NCI-H748 (cell line): ENCODE data around the gene GCC1.
A peak's percentile ranks its signal among the peaks of the same experiment; 100 is the strongest.

ENCODE experiments used
- DNase-seq: peaks from one replicate; lab custom pipeline; 2025; ENCODE audit not compliant: unreplicated experiment; lab: John Stamatoyannopoulos, UW

The GCC1 gene, protein sequence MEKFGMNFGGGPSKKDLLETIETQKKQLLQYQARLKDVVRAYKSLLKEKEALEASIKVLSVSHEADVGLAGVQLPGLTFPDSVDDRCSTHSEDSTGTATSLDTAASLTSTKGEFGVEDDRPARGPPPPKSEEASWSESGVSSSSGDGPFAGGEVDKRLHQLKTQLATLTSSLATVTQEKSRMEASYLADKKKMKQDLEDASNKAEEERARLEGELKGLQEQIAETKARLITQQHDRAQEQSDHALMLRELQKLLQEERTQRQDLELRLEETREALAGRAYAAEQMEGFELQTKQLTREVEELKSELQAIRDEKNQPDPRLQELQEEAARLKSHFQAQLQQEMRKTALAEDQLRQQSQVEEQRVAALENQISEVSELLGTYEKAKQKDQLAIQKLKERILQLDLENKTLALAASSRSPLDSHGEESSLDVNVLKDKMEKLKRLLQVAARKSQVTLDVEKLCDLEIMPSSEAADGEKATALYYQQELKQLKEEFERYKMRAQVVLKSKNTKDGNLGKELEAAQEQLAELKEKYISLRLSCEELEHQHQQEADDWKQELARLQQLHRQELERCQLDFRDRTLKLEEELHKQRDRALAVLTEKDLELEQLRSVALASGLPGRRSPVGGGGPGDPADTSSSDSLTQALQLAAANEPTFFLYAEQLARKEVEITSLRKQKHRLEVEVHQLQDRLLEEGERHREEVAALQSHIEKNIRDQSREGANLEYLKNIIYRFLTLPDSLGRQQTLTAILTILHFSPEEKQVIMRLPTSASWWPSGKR

DNA sequence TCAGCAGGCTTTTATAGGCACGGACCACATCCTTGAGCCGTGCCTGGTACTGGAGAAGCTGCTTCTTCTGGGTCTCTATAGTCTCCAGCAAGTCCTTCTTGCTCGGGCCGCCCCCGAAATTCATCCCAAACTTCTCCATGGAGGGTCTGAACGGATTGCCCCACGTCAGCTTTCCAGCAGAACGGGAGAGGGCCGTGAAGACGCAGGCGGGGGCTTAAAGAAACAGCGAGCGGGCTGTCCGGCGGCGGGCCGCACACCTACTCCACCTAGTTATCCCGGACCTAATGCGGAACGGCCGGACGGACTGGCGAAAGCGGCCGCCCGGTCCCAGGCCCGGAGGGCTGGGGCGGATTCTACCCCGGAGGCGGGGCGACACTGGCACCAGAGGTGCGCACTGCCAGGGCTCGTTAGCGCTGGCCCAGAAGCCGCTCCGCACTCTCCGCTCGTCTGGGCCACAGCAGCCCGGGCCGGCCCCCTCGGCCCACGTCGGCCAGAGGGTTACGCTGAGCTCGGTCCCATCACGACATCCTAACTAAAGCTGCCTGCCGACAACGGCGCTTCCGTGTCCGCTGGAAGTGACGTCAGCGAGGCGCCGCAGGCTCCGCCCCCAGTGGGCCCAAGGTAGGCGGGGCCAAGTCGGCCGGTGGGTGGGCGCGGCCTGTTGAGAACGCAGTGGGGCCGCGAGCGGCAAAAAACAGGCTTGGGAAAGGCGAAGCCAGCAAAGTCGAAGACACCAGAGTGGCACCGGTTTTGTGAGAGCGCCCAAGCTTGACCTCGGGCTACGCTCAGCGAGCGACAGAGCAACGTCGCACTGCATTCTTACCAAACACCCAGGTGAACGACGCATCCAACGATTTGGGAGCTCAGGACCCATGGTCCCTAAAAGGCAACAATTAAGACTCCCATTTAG, at the start of gene GCC1:
GCC1 (minus strand) TSS at position 553 of the 910 bp plus-strand sequence; CDS start at position 139, 414 bp downstream.
- peak; percentile 89 for DNase-seq

DNA sequence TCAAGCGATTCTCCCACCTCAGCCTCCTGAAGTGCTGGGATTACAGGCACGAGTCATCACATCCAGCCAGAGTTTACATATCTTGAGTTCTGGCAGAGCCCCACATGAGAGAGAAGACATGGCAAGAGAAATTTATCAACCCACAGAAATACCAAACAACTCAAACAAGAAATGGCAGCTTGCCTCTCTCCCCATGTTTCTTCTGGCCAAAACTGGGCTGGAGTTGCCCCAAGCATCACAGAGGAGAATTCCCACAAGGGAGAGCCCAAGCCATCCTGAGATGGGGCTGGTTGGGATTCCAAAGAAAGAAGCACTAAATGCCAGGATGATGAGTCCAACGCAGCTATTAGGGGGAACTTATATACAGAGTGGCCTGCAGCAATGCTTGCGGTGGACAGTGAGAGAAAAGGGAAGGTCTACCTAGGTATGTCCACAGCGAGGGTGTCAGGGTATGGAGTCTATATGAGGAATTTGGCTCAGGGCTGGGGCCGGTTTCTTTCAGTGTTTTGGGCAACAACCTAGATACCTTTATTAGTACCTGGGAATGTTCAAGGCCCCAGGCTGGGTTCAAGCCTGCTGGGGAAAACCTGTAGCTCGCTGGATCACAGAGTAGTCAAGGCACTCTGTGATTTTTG, 47.0 kb upstream of the GCC1 start:
- no peak for DNase-seq

DNA sequence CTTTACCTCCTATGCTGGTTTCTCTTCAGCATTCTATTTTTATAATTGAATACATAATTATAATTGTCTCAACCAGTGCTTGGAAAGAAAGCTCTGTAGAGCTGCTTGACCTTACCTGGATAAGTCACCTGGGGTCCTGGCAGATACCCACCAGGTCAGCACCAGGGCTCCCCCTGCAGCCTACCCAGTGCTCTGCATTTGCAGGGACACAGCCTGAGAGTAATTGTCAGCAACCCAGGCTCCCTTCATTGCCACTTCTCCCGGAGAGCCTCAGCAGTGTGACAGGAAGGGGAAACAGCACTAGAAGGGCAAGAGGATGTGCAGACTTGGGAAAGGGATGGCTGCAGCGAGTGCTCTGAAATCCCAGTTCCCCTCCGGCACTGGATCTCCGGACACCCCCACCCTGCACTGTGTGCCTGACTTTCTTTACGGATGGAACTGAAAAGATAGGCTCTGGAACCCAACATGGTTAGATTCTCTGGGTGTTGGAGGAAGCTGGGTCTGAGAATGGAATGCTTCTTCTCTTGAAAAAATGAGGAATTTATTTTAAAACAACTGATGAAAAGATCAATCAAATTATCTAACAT, 44.0 kb upstream of the GCC1 start:
- peak; percentile 53 for DNase-seq

DNA sequence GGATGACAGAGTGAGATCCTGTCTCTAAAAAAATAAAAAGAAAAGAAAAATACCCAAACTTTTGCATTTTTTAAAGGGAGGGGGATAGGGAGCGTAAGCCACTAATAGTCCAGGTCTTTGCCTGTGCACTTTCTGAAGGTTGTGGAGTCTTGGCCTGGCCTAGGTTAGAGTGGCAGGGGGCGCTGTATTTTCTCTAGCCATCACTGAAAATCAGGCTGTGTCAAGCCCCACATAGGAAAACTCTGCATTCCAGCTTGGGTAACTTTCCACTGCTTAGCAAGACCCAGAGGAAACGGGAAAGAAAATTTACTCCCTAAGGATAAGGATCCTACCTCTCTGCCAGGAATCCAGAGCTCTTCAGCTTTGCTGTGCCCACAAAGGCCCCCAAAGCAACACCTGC, 43.0 kb upstream of the GCC1 start:
- DNase-seq, result no peak

DNA sequence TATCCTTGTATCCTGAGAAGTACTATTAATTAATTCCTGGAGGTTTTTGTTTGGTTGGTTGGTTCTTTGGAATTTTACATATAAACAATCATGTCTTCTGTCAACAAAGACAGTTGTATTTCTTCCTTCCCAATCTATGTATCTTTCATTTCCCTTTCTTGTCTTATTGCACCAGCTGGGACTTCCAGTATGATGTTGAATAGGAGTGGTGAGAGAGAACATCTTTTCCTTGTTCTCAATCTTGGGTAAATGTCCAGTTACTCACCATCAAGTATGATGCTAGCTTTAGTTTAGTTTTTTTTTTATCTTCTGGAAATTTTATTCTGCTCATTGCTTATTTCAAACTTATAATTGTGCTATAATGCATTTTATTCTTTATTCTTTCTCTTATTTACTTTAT, 39.9 kb upstream of the GCC1 start:
- DNase-seq, result no peak

DNA sequence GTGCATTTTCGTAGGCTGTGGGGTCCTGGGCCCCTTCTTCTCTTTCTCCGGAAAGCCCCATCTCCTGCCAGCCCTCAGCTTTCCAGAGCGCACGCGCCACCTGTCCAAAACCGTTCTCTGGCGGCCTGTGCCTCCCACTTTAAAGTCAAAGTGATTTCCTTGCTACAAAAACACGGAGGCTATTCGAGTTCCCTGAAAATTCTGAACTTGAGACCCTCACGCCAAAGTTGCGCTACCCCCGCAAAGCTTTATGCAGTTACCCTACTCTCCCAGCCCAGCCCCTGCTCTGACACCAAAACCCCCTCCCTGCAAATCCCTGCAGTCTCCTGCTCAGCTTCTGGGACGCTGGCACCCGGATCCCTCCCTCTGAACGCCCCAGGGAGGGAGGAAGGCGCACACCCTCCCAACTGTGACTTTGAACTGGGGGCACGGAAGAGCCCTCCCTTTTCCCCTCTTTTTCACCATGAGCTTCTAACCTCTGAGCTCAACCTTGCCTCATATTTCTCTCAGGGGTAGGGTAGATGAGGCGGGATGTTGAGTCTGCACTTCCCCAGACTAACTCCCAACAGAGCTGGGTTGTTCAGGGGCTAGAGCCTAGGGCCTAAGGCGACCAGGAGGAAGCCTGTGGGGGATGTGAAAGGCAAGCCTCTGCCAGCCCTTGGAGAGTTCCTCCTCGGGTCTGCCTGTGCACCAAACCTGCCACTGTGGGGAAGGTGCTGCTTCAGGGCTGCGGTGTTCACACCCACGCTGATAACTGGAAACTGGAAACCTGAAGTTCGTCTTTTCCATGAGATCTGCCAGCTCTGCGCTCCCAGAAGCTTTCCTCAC, 35.2 kb upstream of the GCC1 start:
- DNase-seq, result no peak

DNA sequence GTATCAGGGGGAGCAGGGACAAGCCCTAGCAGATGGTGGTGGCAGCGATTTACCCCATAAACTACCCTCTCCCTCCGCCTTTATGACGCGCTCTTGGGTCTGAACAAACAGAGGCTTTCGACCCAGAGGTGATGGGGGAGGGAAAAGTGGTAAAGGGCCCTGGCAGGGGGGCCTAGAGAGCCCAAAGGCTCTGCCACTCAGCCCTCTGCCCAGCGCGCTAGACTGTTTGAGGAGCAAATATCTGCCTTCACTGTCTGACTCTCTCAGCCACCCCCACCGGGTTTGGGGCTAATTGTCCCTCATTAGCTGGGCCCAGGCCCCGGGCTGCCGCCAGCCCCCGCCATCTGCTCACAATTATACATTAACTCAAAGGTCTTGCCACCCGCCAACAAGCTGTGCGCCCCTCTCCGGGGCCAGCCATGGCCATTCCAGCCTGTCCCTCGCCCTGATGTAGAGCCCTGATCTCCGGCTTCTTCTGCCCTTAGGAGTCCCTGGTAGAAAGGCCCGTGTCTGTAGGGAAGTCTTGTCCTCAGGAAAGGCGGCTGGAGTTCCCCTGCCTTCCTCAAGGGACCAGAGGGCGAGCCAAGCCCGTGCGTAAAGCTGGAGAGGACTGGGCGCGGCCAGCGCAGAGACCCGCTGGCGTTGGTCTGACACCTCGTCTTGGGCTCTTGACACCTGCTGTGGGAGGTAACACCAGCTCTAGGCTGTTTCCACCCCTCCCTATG, 34.4 kb upstream of the GCC1 start:
- no peak for DNase-seq

DNA sequence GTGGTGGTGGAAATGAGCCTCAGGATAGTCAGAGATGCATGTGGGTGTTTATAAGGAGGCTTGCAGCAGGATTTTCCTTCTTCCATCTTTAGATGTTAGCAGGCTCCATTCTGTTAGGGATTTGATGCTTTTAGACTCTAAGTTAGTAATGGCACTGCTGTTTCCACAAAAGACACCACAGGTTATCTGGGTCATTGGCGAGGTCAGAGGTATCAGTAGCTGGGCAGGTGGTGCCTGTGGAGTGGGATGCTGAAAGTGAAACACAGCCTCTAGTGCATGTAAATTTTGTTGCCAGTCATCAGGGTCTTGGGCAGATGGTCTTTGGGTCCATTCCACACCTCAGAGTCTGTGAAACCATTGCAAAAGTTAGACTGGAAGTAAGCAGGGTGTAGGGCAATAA, 33.4 kb upstream of the GCC1 start:
- DNase-seq, result no peak

DNA sequence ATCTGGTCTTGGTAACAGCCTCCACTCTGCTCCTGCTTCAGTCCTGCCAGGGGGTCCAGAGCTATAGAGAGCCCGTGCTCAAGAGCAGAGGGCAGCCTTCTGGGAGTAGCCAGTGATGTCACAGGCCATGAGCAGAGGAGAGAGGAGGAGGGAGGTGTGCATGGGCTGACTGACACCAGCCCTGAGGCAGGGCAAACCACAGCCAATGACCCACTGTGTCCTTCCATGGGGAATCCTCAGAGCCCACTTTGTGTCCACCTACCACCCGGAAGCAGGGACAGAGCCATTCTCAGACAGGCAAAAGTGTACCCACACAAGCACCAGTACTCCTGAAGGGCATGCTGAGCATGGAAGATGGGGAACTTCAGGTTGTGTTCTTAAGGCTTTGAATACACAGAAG, 32.6 kb upstream of the GCC1 start, which contains the start of gene PAX4:
PAX4 (minus strand) TSS at position 101 of the 400 bp plus-strand sequence. CDS start 2,214 bp downstream, outside the sequence.
- no peak for DNase-seq

DNA sequence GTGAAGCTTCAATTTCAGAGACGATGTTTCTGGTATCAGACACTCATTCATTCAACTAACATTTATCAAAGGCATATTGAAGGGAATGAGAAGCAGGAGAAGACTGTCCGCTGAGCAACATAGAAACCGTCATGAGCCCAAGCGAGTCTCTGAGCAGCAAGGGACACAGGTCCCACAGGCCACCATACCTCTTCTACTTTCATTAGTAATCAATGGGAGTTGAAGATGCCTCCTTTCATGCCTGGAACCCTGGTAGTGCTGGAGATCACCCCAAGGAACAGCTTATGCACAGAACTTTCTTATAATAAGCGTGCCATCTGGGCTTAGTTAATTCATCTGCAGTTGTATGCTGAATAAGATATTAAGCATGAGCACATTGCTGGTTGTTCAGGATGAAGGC, 31.3 kb upstream of the GCC1 start:
- no peak for DNase-seq

DNA sequence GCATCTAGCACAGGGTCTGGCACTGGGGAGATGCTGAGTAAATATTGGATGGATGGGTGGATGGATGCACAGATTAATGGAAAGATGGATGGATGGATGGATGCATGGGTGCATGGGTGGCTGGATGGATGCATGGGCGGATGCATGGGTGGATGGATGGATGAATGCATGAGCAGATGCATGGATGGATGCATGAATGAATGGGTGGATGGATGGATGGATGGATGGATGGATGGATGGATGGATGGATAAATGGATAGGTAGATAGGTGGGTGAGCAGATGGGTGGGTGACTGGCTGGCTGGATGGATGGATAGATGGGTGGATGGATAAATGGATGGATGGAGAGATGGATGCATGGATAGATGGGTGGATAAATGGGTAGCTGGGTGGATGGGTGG, 26.9 kb upstream of the GCC1 start:
- DNase-seq, result no peak

DNA sequence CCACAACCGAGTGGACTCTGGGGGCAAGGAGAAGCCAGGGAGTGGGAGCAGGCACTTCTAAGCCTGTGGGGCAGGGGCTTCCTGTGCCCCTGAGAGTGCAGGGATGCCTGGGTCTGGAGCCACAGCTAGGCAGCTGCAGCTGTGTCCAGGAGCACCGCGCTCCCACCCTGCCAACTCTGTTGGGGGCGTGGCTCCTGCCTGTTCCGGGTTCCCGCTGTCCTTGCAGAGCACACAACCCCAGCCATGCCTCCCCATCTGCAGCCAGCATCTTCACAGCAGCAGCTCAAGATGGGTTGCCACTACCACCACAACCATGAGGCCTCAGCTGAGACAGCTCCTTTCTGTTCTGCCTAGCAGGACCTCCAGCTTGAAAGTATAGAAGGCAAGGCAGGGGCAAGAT, 23.9 kb upstream of the GCC1 start:
- DNase-seq, result no peak

DNA sequence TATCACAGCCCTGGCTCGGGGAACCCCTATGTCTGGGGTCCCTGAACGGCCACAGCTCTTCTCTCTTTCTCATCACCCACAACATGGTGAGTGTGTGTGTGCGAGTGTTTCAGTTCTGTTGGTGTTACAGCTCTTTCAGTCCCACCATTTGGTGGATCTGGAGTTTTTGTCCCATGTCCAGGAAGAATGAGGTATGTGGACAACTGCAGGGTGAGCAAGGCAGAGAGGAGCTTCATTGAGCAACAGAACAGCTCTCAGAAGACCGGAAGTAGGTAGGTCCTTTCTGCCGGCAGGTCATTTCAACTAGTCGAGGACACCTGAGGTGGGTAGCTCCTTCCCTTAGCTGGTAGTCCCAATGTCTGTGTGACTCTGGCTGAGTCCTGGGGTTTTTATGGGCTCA, 23.1 kb upstream of the GCC1 start:
- no peak for DNase-seq

DNA sequence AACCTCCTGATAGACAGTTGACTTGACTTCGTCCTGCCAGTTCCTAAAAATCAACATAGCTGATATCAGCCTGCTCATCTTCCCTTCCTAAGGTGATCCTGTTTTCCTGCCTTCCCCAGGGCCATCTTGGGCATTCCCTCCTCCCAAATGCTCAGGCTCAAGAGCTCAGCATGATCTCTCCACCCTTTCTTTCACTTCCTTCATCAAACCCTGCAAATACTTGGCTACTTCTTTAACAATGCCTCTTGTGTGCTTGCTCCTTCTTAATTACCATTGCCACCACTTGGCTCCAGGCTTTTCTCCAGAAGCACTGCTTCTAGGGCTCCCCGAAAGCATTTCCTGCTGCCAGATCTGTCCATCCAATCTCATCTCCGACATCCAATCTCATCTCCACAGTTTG, 15.5 kb upstream of the GCC1 start:
- DNase-seq, result no peak

DNA sequence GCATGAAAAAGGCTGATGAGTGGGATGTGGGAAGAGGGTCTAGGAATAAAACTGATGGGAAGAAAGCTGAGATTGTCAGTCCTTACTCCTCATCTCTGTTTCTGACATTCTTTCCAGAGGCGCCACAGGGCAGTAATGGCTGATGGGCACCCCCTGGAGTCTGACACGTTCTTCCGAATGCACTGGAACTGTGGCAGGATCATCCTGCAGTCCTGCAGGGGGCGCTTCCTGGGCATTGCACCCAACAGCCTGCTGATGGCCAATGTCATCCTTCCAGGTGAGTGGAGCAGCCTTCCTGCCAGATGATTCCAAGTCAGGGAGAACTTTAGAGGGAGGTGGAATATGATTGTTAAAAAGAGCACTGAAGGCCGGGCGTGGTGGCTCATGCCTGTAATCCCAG, 12.9 kb upstream of the GCC1 start:
- peak; percentile 30 for DNase-seq

DNA sequence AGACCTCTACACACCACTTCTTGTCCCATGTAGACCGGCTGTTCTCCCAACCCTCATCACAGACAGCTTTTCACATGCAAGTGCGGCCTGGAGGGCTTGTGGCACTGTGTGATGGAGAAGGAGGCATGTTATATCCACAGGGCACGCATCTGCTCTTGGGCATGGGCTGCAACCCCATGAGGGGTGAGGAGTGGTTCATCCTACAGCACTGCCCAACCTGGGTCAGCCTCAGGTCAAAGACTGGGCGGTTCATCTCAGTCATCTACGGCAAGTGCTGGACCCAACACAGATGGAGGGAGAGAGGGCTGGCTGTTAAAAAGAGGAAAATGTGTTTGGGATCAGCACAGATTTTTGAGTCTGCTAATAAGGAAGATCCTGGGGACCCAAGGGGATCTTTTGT, 10.3 kb upstream of the GCC1 start:
- no peak for DNase-seq

DNA sequence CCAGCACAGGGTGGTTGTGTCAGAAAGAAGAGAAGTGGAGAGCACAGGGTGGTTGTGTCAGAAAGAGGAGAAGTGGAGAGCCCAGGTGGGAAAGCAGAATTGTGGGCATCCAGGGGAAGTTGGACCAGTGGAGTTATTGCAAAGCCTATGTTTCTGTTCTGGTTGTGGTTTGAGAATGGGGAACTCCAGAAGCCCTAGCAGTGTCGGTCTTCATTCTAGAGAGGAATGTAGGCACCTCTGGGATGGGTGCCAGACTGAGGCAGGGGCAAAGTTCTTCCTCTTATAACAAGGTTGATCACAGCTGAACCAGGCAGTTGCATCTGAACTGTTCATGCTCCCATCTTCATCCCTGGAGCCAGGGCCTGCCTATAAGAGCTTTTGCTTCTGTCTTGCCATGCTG, 9.1 kb upstream of the GCC1 start:
- no peak for DNase-seq

DNA sequence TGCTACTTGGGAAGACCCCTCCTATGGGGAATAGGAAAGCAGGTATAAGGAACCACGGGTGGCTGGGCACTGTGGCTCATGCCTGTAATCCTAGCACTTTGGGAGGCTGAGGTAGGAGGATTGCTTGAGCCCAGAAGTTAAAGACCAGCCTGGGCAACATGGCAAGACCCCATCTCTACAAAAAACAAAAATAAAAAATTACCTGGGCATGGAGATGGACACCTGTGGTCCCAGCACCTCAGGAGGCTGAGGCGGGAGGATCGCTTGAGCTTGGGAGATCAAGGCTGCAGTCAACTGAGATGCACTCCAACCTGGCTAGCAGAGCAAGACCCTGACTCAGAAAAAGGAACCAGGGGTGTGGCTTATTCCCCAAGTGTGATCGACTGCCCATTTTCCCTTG, 7.2 kb upstream of the GCC1 start:
- no peak for DNase-seq

DNA sequence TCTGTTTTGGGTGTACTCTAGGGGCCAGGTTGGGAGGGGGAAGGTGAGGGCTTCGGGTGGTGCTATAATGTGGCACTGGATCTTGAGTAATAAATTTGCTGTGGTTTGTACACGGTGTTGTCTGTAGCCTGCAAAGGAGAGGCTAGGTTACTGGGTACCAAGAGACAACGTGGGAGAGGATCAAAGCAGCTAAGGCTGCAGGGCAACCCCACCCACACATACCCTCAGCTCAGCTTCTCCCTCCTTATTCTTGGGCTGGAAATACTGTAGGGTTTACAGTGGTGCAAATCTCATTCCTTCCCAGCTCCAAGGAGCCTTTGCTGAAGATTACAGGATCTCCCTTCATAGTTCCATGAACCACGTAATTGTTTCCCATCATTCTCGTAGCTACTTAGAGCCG, 6.2 kb upstream of the GCC1 start:
- no peak for DNase-seq
